Panc1 (cell line): ENCODE measurements around the gene NPM3. TPM values are rescaled to one million over a fixed set of nuclear protein-coding genes. Genes with fewer than 3 reads are reported as not detected.

Source experiments
- ATAC-seq: fragments of 200-7000 bp; cut with Tn5 transposase; 2 replicates; pipeline ENCODE4 v1.9.1; 2020; ENCODE audit warnings: mild to moderate bottlenecking, moderate library complexity
- BruUV-seq: library from RNA; stranded (reverse); fragments of 400-500 nt; replicated peaks from 2 replicates; lab custom pipeline; 2021; lab: Mats Ljungman, UMichigan
- CTCF ChIA-PET: fragments of 300-600 bp; sonication (Branson Sonifier 250); formaldehyde crosslinking; loops from one replicate; lab custom pipeline; 2022; ENCODE audit warnings: antibody characterized with exemption; lab: Charles Lee
- POLR2A ChIA-PET: fragments of 300-600 bp; sonication (Branson Sonifier 250); formaldehyde crosslinking; loops from one replicate; lab custom pipeline; 2022; ENCODE audit warnings: antibody characterized with exemption; lab: Charles Lee
- DNase-seq: peaks from one replicate; pipeline ENCODE4 v3.0.0-alpha.2; 2010; ENCODE audit warnings: low read depth, low spot score
- H3K27ac ChIP-seq: 2 replicates; pipeline ENCODE4 v1.5.1; 2011; ENCODE audit warnings: mild to moderate bottlenecking, low read length, inconsistent platforms
- H3K27me3 ChIP-seq: fragments of 200-500 bp; sonication (Bioruptor generic); 2 replicates; pipeline ENCODE4 v1.6.0; 2014; ENCODE audit warnings: low read length, inconsistent platforms; ENCODE audit not compliant: control insufficient read depth, insufficient read depth
- H3K36me3 ChIP-seq: fragments of 200-500 bp; sonication (Bioruptor generic); 2 replicates; pipeline ENCODE4 v1.5.1; 2014; ENCODE audit warnings: inconsistent platforms, mild to moderate bottlenecking, low read length, moderate library complexity; ENCODE audit not compliant: control insufficient read depth, insufficient read depth
- H3K4me1 ChIP-seq: 2 replicates; pipeline ENCODE4 v1.5.1; 2011; ENCODE audit warnings: inconsistent platforms, mild to moderate bottlenecking, low read length, moderate library complexity; ENCODE audit not compliant: control insufficient read depth, insufficient read depth
- H3K4me3 ChIP-seq, 2 experiments: 2 replicates each; pipeline ENCODE4 v1.5.1; 2011 to 2012; ENCODE audit warnings: low read depth in 2 of 2, low read length in 2 of 2, mild to moderate bottlenecking in 2 of 2, inconsistent platforms in 1 of 2, moderate library complexity in 1 of 2
- H3K9me3 ChIP-seq: fragments of 200-500 bp; sonication (Bioruptor generic); 2 replicates; pipeline ENCODE4 v1.5.1; 2014; ENCODE audit warnings: low read depth, mild to moderate bottlenecking, inconsistent platforms, low read length, moderate library complexity; ENCODE audit not compliant: control insufficient read depth, insufficient read depth
- CTCF ChIP-seq: fragments of 450-650 bp; IDR thresholded peaks from 2 replicates; pipeline ENCODE4 v1.5.1; 2017; ENCODE audit warnings: mild to moderate bottlenecking
- POLR2AphosphoS5 ChIP-seq: IDR thresholded peaks from 2 replicates; pipeline ENCODE4 v1.6.1; 2012; ENCODE audit warnings: mild to moderate bottlenecking, low read depth, low read length, moderate library complexity
- SIN3A ChIP-seq: IDR thresholded peaks from 2 replicates; pipeline ENCODE4 v1.6.1; 2012; ENCODE audit warnings: low read depth, mild to moderate bottlenecking, low read length, moderate library complexity, borderline replicate concordance; ENCODE audit not compliant: insufficient read depth
- TCF7L2 ChIP-seq: IDR thresholded peaks from 2 replicates; pipeline ENCODE4 v1.6.1; 2011; ENCODE audit warnings: mild to moderate bottlenecking, low read depth, low read length, inconsistent platforms
- in situ Hi-C: cut with HindIII; loops from 2 replicates; pipeline ENCODE4 v1.10.0; 2016; ENCODE audit warnings: low sequenced_read_pairs, low pct_unique_long_range_greater_than_20kb
- intact Hi-C: fragments of 100-400 bp; cut with micrococcal nuclease; formaldehyde crosslinking; loops from one replicate; pipeline ENCODE4 v1.10.0; 2022; ENCODE audit not compliant: unreplicated experiment
- total RNA-seq: library from RNA; stranded (reverse); gene quantifications from one replicate; pipeline ENCODE4 v1.2.1, GENCODE V29; 2021; ENCODE audit not compliant: unreplicated experiment
- TF ChIP-seq, protein P1 (sequence below), 2 experiments: IDR thresholded peaks; 2 replicates each; pipeline ENCODE4 v1.6.1; 2011 to 2012; ENCODE audit warnings: low read depth in 2 of 2, control low read depth in 1 of 2, low read length in 1 of 2, mild to moderate bottlenecking in 1 of 2, moderate library complexity in 1 of 2; ENCODE audit not compliant: insufficient read depth in 1 of 2

Gene NPM3
- total RNA-seq, 1 experiment from 2014 or later = 109 TPM

DNA sequence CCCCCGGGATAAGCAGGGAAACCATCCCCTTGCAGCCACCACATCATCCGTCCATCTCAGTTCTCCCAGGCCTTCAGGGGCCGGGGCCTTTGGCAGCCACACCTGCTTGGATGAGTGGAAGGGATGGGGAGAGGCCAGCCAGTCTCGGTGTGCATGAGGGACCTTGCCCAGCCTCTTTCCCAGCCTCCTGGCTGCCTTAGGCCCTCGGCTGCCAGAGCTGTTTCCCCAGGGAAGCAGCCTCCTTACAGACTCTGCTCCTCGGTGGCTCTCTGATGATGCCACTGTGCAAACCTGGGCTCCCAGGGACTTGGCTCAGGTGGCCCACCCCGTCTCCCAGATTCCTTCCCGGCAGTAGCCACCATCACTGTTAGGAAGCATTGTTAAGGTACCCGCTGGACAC is 22.0 kb downstream of the NPM3 start:
- ChIA-PET POLR2A (no interaction called here), CTCF (interaction anchor here (0.6 kb wide), 1 partner anchor 80 kb away, joined by 3 read pairs; no protein-coding TSS in a partner anchor)
- no peak for TF ChIP-seq CTCF
- TF ChIP-seq SIN3A = no peak
- TF ChIP-seq TCF7L2 = no peak
- TF ChIP-seq POLR2AphosphoS5 = no peak
- TF ChIP-seq, protein P1, sequence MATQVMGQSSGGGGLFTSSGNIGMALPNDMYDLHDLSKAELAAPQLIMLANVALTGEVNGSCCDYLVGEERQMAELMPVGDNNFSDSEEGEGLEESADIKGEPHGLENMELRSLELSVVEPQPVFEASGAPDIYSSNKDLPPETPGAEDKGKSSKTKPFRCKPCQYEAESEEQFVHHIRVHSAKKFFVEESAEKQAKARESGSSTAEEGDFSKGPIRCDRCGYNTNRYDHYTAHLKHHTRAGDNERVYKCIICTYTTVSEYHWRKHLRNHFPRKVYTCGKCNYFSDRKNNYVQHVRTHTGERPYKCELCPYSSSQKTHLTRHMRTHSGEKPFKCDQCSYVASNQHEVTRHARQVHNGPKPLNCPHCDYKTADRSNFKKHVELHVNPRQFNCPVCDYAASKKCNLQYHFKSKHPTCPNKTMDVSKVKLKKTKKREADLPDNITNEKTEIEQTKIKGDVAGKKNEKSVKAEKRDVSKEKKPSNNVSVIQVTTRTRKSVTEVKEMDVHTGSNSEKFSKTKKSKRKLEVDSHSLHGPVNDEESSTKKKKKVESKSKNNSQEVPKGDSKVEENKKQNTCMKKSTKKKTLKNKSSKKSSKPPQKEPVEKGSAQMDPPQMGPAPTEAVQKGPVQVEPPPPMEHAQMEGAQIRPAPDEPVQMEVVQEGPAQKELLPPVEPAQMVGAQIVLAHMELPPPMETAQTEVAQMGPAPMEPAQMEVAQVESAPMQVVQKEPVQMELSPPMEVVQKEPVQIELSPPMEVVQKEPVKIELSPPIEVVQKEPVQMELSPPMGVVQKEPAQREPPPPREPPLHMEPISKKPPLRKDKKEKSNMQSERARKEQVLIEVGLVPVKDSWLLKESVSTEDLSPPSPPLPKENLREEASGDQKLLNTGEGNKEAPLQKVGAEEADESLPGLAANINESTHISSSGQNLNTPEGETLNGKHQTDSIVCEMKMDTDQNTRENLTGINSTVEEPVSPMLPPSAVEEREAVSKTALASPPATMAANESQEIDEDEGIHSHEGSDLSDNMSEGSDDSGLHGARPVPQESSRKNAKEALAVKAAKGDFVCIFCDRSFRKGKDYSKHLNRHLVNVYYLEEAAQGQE (IDR thresholded peaks at IDR 0.05; ENCODE audit: insufficient read depth in 1 of 2, low read depth in 2 of 2, low read length in 1 of 2) = no peak
- Histone ChIP-seq H3K36me3 (no peaks in the 10 kb centered on the region), H3K27ac (no peak overlapping the region), H3K27me3 (no peaks in the 10 kb centered on the region; the same call in 1 of the 2 replicates), H3K9me3 (no peaks in the 10 kb centered on the region), H3K4me3 (no peak overlapping the region), H3K4me1 (no peaks in the 10 kb centered on the region)
- DNase-seq (no peak), ATAC-seq (no peak)
- in situ Hi-C loops = no loop called here
- BruUV-seq = no TSS peak
- intact Hi-C loops = no loop called here

DNA sequence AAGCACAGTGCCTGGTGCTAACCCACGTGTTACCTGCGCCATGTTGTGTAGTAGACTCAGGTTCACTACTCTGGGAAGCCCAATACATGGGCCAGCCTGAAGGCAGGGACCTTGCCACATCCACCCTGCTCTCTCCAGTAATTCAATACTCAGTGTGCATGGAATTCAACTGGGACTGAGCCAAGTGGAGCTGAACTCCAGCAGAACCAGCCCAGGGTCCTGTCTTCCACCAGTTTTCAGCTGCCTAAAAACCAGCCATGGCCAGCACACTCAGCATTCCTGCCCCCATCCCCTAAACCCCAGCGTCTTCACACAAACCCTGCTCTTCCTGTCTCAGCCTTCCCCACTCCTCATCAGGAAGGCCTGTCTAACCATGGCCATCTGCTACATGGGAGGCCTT is 22.7 kb downstream of the NPM3 start:
- DNase-seq (no peak), ATAC-seq (no peak)
- BruUV-seq = no TSS peak
- Histone ChIP-seq H3K36me3 (no peaks in the 10 kb centered on the region), H3K27me3 (no peaks in the 10 kb centered on the region; the same call in 1 of the 2 replicates), H3K27ac (no peak overlapping the region), H3K9me3 (no peaks in the 10 kb centered on the region), H3K4me1 (no peaks in the 10 kb centered on the region), H3K4me3 (no peak overlapping the region)
- ChIA-PET CTCF (no interaction called here), POLR2A (no interaction called here)
- intact Hi-C loops = no loop called here
- no peak for TF ChIP-seq TCF7L2
- TF ChIP-seq SIN3A = no peak
- in situ Hi-C loops = no loop called here
